Esophagus (tissue), 2 donors: ENCODE measurements around the gene PTPRJ. TPM values are rescaled to one million over a fixed set of nuclear protein-coding genes. Genes with fewer than 3 reads are reported as not detected.
A peak's percentile ranks its signal among the peaks of the same experiment; 100 is the strongest.

Experiments used
- H3K27ac ChIP-seq, 2 donors: one replicate each; pipeline ENCODE4 v1.5.1; 2013; ENCODE audit warnings: low read depth in 2 of 2, mild to moderate bottlenecking in 2 of 2, inconsistent platforms in 1 of 2, low read length in 1 of 2, moderate library complexity in 1 of 2
- H3K27me3 ChIP-seq, 2 donors: one replicate each; pipeline ENCODE4 v1.6.1; 2013; ENCODE audit warnings: low read length in 2 of 2, control low read depth in 1 of 2, mild to moderate bottlenecking in 1 of 2; ENCODE audit not compliant: insufficient read depth in 2 of 2, control insufficient read depth in 1 of 2
- H3K36me3 ChIP-seq, 2 donors: one replicate each; pipeline ENCODE4 v1.6.1; 2013; ENCODE audit warnings: low read length in 1 of 2; ENCODE audit not compliant: control insufficient read depth in 2 of 2, insufficient read depth in 2 of 2
- H3K4me1 ChIP-seq, 2 donors: one replicate each; pipeline ENCODE4 v1.6.1; 2013; ENCODE audit warnings: low read length in 1 of 2; ENCODE audit not compliant: control insufficient read depth in 2 of 2, insufficient read depth in 2 of 2
- H3K4me3 ChIP-seq, 2 donors: one replicate each; pipeline ENCODE4 v1.5.1; 2013; ENCODE audit warnings: low read length in 2 of 2, mild to moderate bottlenecking in 2 of 2, low read depth in 1 of 2, moderate library complexity in 1 of 2
- H3K9me3 ChIP-seq, 2 donors: one replicate each; pipeline ENCODE4 v1.6.1; 2013; ENCODE audit warnings: mild to moderate bottlenecking in 2 of 2, low read depth in 1 of 2, low read length in 1 of 2, moderate library complexity in 1 of 2; ENCODE audit not compliant: control insufficient read depth in 2 of 2, insufficient read depth in 1 of 2
- WGBS, 2 donors: extraction: QIAGEN DNeasy Blood & Tissue Kit; methylation state at CpG; one replicate each; pipeline ENCODE4 v1.1.7; 2013; 5-methylcytosine and 5-hydroxymethylcytosine counted together
- polyA plus RNA-seq, 2 donors: library from polyadenylated mRNA; stranded (reverse); fragments of 200-250 nt; gene quantifications; one replicate each; pipeline ENCODE4 v1.2.3, GENCODE V29; 2013
- donor health status: healthy with polysubstance abuse.
- donor health status: Bipolar disorder and iron deficiency.

PTPRJ gene
- polyA plus RNA-seq, 2 donors: 0.47 to 0.55 TPM

DNA sequence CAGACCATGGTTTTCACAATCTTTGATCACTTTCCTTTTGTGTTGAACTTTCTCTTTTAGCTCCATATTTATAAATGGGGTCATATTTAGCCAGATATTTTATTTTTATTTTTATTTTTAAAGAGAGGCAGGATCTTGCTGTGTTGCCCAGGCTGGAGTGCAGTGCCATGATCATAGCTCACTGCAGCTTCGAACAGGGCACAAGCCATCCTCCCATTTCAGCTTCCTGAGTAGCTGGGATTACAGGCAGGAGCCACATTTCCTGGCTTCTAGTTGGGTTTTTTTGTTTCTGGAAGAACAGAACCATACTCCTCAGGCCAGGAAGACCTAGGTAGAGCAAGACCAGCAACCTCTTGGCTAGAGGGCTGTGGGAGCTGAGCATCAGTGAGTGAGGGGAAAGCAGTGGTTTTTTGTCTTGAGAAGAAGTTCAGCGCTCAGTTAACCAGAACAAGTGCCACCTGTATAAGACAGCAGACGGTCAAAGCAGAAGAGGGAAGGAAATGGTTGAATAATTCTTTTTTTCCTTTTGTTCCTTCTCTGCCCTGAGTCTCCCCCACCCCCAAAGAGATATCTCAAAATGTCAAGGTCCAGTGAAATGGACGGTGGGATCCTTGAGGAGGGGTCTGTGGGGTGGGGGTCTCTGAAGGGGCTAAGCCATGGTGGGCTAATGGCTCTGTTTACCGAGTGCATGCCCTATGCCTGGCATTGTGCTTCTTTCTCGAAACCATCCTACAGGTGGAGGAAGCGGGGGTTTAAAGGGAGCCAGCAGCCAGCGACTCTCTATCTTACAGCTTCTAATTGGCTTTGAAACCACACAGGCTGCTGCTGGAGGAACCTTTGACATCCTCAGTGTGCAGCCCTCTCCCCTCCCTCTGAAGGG, 63.0 kb downstream of the PTPRJ start:
- H3K4me1 ChIP-seq: no peaks in the 10 kb centered on the region
- H3K27me3 ChIP-seq: no peaks in the 10 kb centered on the region
- H3K27ac ChIP-seq: no peak overlapping the region
- no peak overlapping the region for H3K4me3 ChIP-seq
- H3K9me3 ChIP-seq: no peaks in the 10 kb centered on the region
- no peaks in the 10 kb centered on the region for H3K36me3 ChIP-seq
- 73 to 79% methylated on average over 8 of the region's 8 CpGs for WGBS, 2 donors

DNA sequence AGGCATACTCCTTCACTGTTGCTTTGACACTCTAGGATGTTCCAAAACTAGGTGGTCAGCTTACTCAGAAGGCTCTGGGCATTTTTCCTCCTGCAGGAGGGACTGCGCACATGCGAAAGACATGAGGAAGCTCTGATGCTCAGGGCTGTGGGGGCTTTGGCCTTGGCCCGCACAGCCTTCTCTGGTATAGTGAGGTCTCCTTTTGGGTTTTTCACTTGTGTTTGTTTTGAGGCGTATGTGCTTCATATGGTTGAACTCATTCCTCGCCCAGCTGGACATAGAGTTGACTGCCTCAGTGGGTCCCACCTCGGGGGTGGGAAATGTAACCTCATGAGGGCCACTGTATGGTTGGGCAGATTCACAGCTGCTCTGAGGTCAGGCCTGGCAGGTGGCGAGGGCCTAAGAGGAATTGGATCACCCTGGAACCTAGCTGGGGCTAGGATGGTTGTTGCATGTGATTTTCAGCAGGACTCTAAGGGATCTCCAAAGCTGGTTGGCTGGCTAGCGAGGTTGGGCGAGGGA, 63.7 kb downstream of the PTPRJ start:
- no peaks in the 10 kb centered on the region for H3K36me3 ChIP-seq
- 92 to 94% methylated on average over 9 of the region's 9 CpGs for WGBS, 2 donors
- H3K4me3 ChIP-seq: no peak overlapping the region
- H3K27ac ChIP-seq: no peak overlapping the region
- no peaks in the 10 kb centered on the region for H3K9me3 ChIP-seq
- H3K27me3 ChIP-seq: no peaks in the 10 kb centered on the region
- H3K4me1 ChIP-seq: no peaks in the 10 kb centered on the region

DNA sequence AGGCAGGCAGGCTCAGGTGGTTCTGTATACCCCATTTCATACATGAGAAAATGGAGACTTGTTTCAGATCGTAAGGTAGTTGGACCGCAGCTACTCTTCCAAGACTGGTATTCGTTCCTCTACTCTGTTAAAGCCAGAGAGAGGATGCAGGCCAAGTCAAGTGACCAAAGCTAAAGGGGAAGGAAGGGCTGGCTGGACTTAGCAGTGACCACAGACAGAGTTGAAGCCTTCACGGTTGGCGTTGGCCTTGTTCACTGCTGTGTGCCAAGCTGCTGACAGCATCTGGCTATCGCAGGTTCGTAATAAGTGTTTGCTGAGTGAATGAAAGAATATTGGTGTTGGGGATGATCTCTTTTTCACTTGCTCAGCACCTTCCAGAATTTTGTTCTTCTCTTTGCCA, 64.2 kb downstream of the PTPRJ start:
- H3K27me3 ChIP-seq: no peaks in the 10 kb centered on the region
- H3K9me3 ChIP-seq: no peaks in the 10 kb centered on the region
- no peaks in the 10 kb centered on the region for H3K36me3 ChIP-seq
- H3K27ac ChIP-seq: no peak overlapping the region
- H3K4me1 ChIP-seq: no peaks in the 10 kb centered on the region
- 90 to 91% methylated on average over 7 of the region's 7 CpGs for WGBS, 2 donors
- no peak overlapping the region for H3K4me3 ChIP-seq

DNA sequence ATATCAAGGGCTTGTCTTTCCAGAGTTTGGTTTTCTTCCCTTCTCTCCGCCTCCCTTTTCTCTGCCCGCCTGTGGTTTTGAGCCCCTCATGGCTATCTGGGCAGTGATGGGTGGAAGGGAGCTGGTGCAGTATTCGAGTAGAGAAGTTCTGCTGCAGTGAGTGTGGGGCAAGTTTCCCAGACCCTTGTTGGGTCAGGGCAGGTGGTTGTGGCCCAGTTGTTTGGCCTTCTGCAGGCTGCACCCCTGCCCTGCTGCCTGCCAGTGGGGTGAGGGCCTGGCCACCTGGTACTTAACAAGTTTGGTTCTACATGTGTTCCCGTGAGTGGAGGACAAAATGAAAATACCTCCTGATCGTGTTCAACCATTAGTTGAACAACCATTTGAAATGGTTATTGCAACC, 65.2 kb downstream of the PTPRJ start:
- WGBS, 2 donors: 92 to 96% methylated on average over 5 of the region's 5 CpGs
- no peaks in the 10 kb centered on the region for H3K36me3 ChIP-seq
- H3K27ac ChIP-seq: no peak overlapping the region
- no peak overlapping the region for H3K4me3 ChIP-seq
- H3K9me3 ChIP-seq: no peaks in the 10 kb centered on the region
- no peaks in the 10 kb centered on the region for H3K27me3 ChIP-seq
- no peaks in the 10 kb centered on the region for H3K4me1 ChIP-seq

DNA sequence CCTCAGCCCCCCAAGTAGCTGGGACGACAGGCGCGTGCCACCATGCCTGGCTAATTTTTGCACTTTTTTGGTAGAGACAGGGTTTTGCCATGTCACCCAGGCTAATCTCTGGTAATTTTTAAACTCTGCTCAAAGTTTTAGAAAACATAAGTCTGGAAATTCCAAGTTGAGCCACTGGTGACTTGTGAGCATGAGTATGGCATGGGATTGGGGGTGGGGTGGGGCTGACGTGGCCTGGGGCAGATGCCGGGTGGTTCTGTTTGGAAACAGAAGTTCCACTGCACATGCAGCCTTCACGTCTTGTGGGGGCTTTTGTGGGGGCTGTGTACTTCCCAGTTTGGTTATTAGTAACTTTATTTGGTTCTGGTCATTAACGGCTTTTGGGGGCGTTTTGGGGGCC, 67.3 kb downstream of the PTPRJ start:
- H3K9me3 ChIP-seq: no peaks in the 10 kb centered on the region
- no peak overlapping the region for H3K4me3 ChIP-seq
- no peak overlapping the region for H3K27ac ChIP-seq
- no peaks in the 10 kb centered on the region for H3K27me3 ChIP-seq
- peaks cover 3 to 7% of the 10 kb centered on the region in 2 donors for H3K4me1 ChIP-seq
- H3K36me3 ChIP-seq: no peaks in the 10 kb centered on the region
- WGBS, 2 donors: 76 to 80% methylated on average over 8 of the region's 8 CpGs

DNA sequence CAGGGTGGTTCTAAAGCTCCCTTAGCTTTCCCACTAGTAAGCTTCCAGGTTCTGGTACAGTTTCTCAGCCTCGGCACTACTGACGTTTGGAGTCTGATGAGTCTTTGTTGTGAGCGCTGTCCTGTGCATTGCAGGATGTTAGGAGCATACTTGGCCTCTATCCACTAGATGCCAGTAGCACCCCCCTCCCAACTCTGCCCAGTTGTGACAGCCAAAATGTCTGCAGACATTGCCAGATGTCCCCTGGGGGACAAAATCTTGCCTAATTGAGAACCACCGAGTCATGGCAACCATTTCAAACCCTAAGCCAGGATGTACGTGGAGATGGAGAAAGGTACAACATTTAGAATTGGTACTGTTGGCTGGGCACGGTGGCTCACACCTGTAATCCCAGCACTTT, 68.7 kb downstream of the PTPRJ start:
- Histone ChIP-seq H3K4me3 (no peak overlapping the region), H3K4me1 (peaks cover 3 to 9% of the 10 kb centered on the region in 2 donors), H3K9me3 (no peaks in the 10 kb centered on the region), H3K36me3 (no peaks in the 10 kb centered on the region), H3K27me3 (no peaks in the 10 kb centered on the region), H3K27ac (no peak overlapping the region)
- 83 to 91% methylated on average over 6 of the region's 6 CpGs for WGBS, 2 donors

DNA sequence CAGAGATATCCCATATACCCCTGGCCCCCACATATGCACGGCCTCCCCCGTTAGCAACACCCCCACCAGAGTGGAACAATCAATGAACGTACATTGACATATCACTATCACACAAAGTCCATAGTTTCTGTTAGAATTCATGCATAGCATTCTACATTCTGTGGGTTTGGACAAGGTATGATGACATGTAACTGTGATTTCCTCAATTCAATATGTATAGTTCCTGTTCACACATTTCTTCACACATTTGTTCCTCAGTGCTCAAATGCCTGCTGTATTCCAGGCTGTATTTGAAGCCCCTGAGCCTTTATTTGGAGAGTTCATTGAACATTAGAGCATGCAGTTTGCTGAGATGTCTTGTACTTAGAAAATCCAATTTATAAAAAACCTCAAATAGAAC, 69.9 kb downstream of the PTPRJ start:
- Histone ChIP-seq H3K4me3 (no peak overlapping the region), H3K36me3 (no peaks in the 10 kb centered on the region), H3K27ac (peak overlapping the region; percentile 48 to 84), H3K9me3 (no peaks in the 10 kb centered on the region), H3K27me3 (no peaks in the 10 kb centered on the region), H3K4me1 (peaks cover 3 to 9% of the 10 kb centered on the region in 2 donors)
- 73 to 78% methylated on average over 3 of the region's 3 CpGs for WGBS, 2 donors

DNA sequence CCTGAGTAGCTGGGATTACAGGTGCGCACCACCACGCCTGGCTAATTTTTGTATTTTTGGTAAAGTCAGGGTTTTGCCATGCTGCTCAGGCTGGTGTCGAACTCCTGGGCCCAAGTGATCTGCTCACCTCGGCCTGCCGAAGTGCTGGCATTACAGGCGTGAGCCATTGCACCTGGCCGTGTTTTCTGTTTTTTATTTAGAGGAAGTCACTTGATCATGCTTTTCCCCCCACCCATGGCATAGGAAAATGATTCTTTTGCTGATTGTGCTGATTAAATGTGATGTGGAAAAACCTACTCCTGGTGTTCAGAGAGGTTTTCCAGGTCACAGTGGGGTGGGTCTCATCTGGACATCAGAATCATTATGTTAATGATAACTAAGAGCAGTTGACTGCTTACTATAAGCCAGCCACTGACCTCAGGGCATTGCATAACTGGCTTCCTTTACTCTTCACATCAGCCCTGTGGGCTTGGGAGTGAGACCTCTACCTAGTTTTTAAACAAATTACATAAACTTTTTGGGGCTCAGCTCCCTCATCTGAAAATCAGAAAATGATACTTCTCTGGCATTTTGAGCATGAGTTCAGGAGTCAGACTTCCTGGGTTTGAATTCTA, 71.0 kb downstream of the PTPRJ start:
- WGBS, 2 donors: 86 to 90% methylated on average over 7 of the region's 7 CpGs
- Histone ChIP-seq H3K27me3 (no peaks in the 10 kb centered on the region), H3K4me1 (peaks cover 3 to 12% of the 10 kb centered on the region in 2 donors), H3K27ac (no peak overlapping the region), H3K36me3 (no peaks in the 10 kb centered on the region), H3K9me3 (no peaks in the 10 kb centered on the region), H3K4me3 (no peak overlapping the region)

DNA sequence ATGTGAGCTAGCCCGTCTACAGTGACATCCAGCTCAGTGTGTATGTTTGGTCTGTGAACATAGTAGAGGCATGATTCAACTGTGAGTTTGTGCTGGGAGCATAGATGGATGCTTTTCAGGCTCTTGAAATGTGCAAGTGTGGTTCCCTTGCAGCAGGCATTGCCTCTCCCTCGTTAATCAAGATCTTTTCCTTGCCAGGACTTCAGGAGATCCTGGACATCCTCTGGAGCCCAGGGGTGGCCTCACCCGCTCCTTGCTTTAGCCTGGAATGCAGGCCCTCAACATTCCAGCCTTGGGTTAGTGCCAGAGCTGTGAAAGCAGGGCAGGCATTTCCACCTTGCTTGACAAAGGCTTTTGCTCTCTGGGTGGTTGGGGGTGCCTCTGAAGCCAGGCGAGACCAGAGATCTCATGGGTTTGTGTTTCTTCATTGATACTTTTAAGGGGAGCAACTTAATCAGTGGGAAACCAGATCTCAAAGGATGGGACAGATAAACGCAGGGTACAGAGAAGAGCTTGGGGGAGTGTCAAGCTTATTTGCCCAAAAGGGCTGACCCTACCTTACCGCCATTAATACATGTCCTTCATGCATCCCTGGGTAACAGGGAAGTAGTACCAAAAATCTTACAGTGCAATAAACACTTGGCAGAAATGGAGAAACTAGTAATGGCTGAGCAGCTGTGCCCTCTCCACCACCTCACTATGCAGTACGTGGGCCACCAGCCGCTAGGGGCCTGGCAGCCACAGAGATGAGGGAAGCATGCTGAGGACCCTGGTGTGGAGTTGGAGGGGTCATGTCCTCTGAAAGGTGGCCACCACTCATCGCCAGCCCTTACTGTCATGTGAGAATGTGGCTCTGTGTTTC, 72.1 kb downstream of the PTPRJ start:
- Histone ChIP-seq H3K27me3 (no peaks in the 10 kb centered on the region), H3K4me1 (peaks cover 3 to 14% of the 10 kb centered on the region in 2 donors), H3K9me3 (no peaks in the 10 kb centered on the region), H3K36me3 (no peaks in the 10 kb centered on the region), H3K4me3 (no peak overlapping the region), H3K27ac (no peak overlapping the region)
- 74 to 79% methylated on average over 9 of the region's 9 CpGs for WGBS, 2 donors
